Fibroblast of pulmonary artery (primary cell): ENCODE results near the gene CCDC6.

Experiments
- DNase-seq: peaks from one replicate; pipeline ENCODE4 v3.0.0-alpha.2; 2010; ENCODE audit warnings: low read depth
- H3K4me3 ChIP-seq: replicated peaks from 2 replicates; pipeline ENCODE4 v1.5.1; 2011; ENCODE audit warnings: low read depth, mild to moderate bottlenecking, control low read depth, low read length, moderate library complexity
- CTCF ChIP-seq: IDR thresholded peaks from 2 replicates; pipeline ENCODE4 v1.5.1; 2011; ENCODE audit warnings: mild to moderate bottlenecking, control low read depth, low read length, inconsistent platforms; ENCODE audit errors: missing control alignments

Gene CCDC6

GRCh38 chr10:59901470-59901869 lies 4.9 kb downstream of the CCDC6 start:
- DNase-seq: no peak
- TF ChIP-seq CTCF: no peak
- H3K4me3 ChIP-seq: no peak overlapping the region

- H3K4me3 ChIP-seq: no peak overlapping the region
- DNase-seq: no peak
Observed at GRCh38 chr10:59900048-59900727, 6.2 kb downstream of the CCDC6 start.

GRCh38 chr10:59898125-59898835 lies 8.1 kb downstream of the CCDC6 start:
- TF ChIP-seq CTCF: no peak
- H3K4me3 ChIP-seq: no peak overlapping the region
- DNase-seq: no peak

More at GRCh38 chr10:59900048-59900727, 6.2 kb downstream of the CCDC6 start:
- no peak for TF ChIP-seq CTCF

GRCh38 chr10:59896191-59896590 lies 10.2 kb downstream of the CCDC6 start:
- H3K4me3 ChIP-seq: no peak overlapping the region
- TF ChIP-seq CTCF: no peak
- no peak for DNase-seq

- no peak for DNase-seq
- TF ChIP-seq CTCF: no peak
- no peak overlapping the region for H3K4me3 ChIP-seq
Observed at GRCh38 chr10:59895629-59896116, 10.7 kb downstream of the CCDC6 start.

- TF ChIP-seq CTCF: no peak
- DNase-seq: peak; percentile 86
- no peak overlapping the region for H3K4me3 ChIP-seq
Observed at GRCh38 chr10:59894114-59894513, 12.2 kb downstream of the CCDC6 start.
